Measurements from ENCODE around the gene EHF.

DNA sequence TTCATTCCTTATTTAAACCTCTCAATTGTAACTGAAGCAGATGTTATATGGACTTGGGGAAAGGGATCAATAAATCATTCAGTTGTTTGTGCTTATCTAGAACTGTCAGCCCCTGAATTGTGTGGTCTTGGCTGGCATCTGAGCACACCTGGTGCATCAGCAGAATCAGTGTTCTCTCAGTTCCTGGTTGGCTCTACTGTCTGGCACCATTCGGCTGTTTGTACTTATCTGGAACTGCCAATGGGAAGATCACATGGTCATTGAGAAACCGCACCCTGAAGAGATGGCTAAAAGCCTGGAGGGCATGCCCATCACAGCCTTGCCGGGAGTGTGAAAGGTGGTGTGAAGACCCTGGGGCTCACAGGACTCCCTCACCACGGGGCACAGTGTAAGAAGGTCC, 37.1 kb upstream of the EHF start:
- no peak for TF ChIP-seq POLR2AphosphoS5 (IDR thresholded peaks at IDR 0.05; ENCODE audit: low read depth, low read length)
- TF ChIP-seq, protein P1, sequence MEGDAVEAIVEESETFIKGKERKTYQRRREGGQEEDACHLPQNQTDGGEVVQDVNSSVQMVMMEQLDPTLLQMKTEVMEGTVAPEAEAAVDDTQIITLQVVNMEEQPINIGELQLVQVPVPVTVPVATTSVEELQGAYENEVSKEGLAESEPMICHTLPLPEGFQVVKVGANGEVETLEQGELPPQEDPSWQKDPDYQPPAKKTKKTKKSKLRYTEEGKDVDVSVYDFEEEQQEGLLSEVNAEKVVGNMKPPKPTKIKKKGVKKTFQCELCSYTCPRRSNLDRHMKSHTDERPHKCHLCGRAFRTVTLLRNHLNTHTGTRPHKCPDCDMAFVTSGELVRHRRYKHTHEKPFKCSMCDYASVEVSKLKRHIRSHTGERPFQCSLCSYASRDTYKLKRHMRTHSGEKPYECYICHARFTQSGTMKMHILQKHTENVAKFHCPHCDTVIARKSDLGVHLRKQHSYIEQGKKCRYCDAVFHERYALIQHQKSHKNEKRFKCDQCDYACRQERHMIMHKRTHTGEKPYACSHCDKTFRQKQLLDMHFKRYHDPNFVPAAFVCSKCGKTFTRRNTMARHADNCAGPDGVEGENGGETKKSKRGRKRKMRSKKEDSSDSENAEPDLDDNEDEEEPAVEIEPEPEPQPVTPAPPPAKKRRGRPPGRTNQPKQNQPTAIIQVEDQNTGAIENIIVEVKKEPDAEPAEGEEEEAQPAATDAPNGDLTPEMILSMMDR (IDR thresholded peaks at IDR 0.05): no peak
- TF ChIP-seq, protein P2, sequence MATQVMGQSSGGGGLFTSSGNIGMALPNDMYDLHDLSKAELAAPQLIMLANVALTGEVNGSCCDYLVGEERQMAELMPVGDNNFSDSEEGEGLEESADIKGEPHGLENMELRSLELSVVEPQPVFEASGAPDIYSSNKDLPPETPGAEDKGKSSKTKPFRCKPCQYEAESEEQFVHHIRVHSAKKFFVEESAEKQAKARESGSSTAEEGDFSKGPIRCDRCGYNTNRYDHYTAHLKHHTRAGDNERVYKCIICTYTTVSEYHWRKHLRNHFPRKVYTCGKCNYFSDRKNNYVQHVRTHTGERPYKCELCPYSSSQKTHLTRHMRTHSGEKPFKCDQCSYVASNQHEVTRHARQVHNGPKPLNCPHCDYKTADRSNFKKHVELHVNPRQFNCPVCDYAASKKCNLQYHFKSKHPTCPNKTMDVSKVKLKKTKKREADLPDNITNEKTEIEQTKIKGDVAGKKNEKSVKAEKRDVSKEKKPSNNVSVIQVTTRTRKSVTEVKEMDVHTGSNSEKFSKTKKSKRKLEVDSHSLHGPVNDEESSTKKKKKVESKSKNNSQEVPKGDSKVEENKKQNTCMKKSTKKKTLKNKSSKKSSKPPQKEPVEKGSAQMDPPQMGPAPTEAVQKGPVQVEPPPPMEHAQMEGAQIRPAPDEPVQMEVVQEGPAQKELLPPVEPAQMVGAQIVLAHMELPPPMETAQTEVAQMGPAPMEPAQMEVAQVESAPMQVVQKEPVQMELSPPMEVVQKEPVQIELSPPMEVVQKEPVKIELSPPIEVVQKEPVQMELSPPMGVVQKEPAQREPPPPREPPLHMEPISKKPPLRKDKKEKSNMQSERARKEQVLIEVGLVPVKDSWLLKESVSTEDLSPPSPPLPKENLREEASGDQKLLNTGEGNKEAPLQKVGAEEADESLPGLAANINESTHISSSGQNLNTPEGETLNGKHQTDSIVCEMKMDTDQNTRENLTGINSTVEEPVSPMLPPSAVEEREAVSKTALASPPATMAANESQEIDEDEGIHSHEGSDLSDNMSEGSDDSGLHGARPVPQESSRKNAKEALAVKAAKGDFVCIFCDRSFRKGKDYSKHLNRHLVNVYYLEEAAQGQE (IDR thresholded peaks at IDR 0.05; ENCODE audit: insufficient read depth in 1 of 2, low read depth in 2 of 2, low read length in 1 of 2): no peak
- no peak for TF ChIP-seq SIN3A (IDR thresholded peaks at IDR 0.05; ENCODE audit: borderline replicate concordance, insufficient read depth, low read depth, low read length)
